K562 (cell line): ENCODE data around the gene SELENOT. TPM values are rescaled to one million over a fixed set of nuclear protein-coding genes. Genes with fewer than 3 reads are reported as not detected.

Source experiments
- ELF2 ChIP-seq: fragments of 250-450 bp; sonication (Bioruptor Pico); IDR thresholded peaks from 2 replicates; pipeline ENCODE4 v1.5.0; 2021; ENCODE audit warnings: mild to moderate bottlenecking
- FUS ChIP-seq: fragments of 200-400 bp; formaldehyde crosslinking; optimal IDR thresholded peaks from 2 replicates; pipeline ENCODE3; 2017; ENCODE audit warnings: low read depth, low read length
- KDM4B ChIP-seq, 2 experiments: fragments of 450-650 bp in 1 of 2; sonication (generic) in 1 of 2; IDR thresholded peaks; 2 replicates each; pipeline ENCODE4 v1.6.1; 2016 to 2017; ENCODE audit warnings: borderline replicate concordance in 2 of 2, antibody characterized with exemption in 1 of 2, low read depth in 1 of 2, mild to moderate bottlenecking in 1 of 2
- MYNN ChIP-seq, 2 experiments: sonication (generic); formaldehyde crosslinking in 1 of 2; IDR thresholded peaks; 2 replicates each; pipeline versions ENCODE4 v1.5.0 to v1.6.1; 2016 to 2020; ENCODE audit warnings: antibody characterized with exemption in 1 of 2, missing genetic modification reagents in 1 of 2
- NR2C2 ChIP-seq, 2 experiments: fragments of 200-800 bp in 1 of 2; sonication (Bioruptor generic) in 1 of 2; sonication (generic) in 1 of 2; formaldehyde crosslinking in 1 of 2; IDR thresholded peaks; 2 replicates each; pipeline versions ENCODE4 v1.6.1 to v1.8.0; 2016 to 2022; ENCODE audit warnings: mild to moderate bottlenecking in 1 of 2, missing compliant biosample characterization in 1 of 2, missing genetic modification characterization in 1 of 2, missing genetic modification reagents in 1 of 2
- SIN3A ChIP-seq, 2 experiments: fragments of 150-350 bp in 1 of 2; IDR thresholded peaks; 2 replicates each; pipeline ENCODE4 v1.6.1; 2011 to 2016; ENCODE audit warnings: borderline replicate concordance in 2 of 2, low read depth in 2 of 2, low read length in 2 of 2, mild to moderate bottlenecking in 2 of 2, moderate library complexity in 2 of 2; ENCODE audit not compliant: control insufficient read depth in 1 of 2
- SUPT5H ChIP-seq: fragments of 450-650 bp; IDR thresholded peaks from 2 replicates; pipeline ENCODE4 v1.6.1; 2016
- U2AF1 ChIP-seq: fragments of 200-400 bp; formaldehyde crosslinking; optimal IDR thresholded peaks from 2 replicates; pipeline ENCODE3; 2017; ENCODE audit warnings: mild to moderate bottlenecking, low read depth, low read length, moderate library complexity
- polyA plus RNA-seq, 8 experiments: library from polyadenylated mRNA; depleted of rRNA in 4 of 8; stranded (reverse) in 5 of 8; unstranded in 3 of 8; fragments of >200 nt; fragmentation: Nextera tagmentation in 2 of 8; fragmentation: Illumina TruSeq in 1 of 8; extraction: Ambion mirVana in 2 of 8; extraction: Trizol in 1 of 8; gene quantifications; 2 replicates each; pipeline versions ENCODE4 v1.2.1 to v1.2.3, GENCODE V29; 2011 to 2014; ENCODE audit warnings: inconsistent platforms in 1 of 8, missing spikeins in 1 of 8
- total RNA-seq, 7 experiments: library from RNA; depleted of rRNA in 6 of 7; stranded (reverse); fragments of >200 nt in 6 of 7; fragmentation: Illumina TruSeq in 2 of 7; extraction: Trizol in 2 of 7; gene quantifications; 2 replicates each; pipeline versions ENCODE4 v1.2.1 to v1.2.3, GENCODE V29; 2011 to 2021; ENCODE audit warnings: low replicate concordance in 1 of 7
- TF ChIP-seq, protein P1 (sequence below): fragments of 450-650 bp; IDR thresholded peaks from 2 replicates; pipeline ENCODE4 v1.6.1; 2014; ENCODE audit warnings: low read depth, mild to moderate bottlenecking, moderate library complexity, borderline replicate concordance
- TF ChIP-seq, protein P2 (sequence below): fragments of 150-350 bp; conservative IDR thresholded peaks from 2 replicates; pipeline ENCODE4 v1.6.1; 2014; ENCODE audit warnings: low read length
- TF ChIP-seq, protein P3 (sequence below): sonication (generic); formaldehyde crosslinking; IDR thresholded peaks from 2 replicates; pipeline ENCODE4 v1.8.1; 2023; ENCODE audit warnings: mild to moderate bottlenecking, missing genetic modification reagents, moderate library complexity
- TF ChIP-seq, protein P4 (sequence below), 2 experiments: fragments of 450-650 bp; IDR thresholded peaks; 2 replicates each; pipeline ENCODE4 v1.6.1; 2018; ENCODE audit warnings: mild to moderate bottlenecking in 2 of 2, low read depth in 1 of 2; ENCODE audit not compliant: partially characterized antibody in 2 of 2
- TF ChIP-seq, protein P5 (sequence below): fragments of 450-650 bp; IDR thresholded peaks from 2 replicates; pipeline ENCODE4 v1.6.1; 2016; ENCODE audit warnings: antibody characterized with exemption

Gene SELENOT
- total and polyA plus RNA-seq, 9 of the 15 experiments (the other 6 are each of a cell fraction or from before 2014, with no cell fraction given), result 33.0 to 411 (median 91.9) TPM

DNA sequence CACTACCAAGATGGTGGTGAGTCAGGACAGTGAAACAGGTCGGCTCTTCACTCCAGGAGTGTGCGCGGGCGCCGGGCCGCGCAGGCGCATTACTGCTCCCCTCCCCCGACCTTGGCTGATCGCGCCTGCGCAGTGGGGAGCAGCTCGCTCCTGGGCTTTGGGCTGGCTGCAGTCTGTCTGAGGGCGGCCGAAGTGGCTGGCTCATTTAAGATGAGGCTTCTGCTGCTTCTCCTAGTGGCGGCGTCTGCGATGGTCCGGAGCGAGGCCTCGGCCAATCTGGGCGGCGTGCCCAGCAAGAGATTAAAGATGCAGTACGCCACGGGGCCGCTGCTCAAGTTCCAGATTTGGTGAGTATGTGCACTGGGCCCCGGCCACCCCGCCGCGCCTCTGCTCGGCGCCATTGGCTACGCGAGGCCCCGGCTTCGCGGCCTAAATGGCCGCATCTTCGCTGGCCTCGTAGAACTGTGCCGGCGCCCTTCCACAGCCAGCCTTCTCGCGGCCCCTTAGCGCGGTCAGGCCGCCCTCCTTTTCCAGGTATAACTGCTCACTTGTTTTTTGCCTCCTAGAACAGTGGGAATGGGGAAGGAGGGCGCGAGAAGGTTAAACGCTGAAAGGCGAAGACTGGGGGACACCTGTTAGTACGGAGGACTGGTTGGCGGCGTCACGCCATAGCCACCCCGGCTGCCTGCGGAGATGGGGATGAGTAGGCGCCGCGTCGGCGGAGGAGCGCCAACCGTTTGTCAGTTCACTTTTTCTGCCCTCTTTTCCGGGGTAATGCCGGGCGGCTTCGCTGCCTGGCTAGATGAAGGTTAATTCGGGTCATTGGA, at the start of gene SELENOT (continued):
- peak in 1 of 2 experiments; percentile 47; a peak in 2 of 4 replicates for TF ChIP-seq SIN3A (IDR thresholded peaks at IDR 0.05; ENCODE audit: borderline replicate concordance in 2 of 2, control insufficient read depth in 1 of 2, low read depth in 2 of 2, low read length in 2 of 2)
- TF ChIP-seq, protein P1, sequence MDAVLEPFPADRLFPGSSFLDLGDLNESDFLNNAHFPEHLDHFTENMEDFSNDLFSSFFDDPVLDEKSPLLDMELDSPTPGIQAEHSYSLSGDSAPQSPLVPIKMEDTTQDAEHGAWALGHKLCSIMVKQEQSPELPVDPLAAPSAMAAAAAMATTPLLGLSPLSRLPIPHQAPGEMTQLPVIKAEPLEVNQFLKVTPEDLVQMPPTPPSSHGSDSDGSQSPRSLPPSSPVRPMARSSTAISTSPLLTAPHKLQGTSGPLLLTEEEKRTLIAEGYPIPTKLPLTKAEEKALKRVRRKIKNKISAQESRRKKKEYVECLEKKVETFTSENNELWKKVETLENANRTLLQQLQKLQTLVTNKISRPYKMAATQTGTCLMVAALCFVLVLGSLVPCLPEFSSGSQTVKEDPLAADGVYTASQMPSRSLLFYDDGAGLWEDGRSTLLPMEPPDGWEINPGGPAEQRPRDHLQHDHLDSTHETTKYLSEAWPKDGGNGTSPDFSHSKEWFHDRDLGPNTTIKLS, result peak; percentile 42; the same call in 1 of the 2 replicates
- TF ChIP-seq, protein P2, sequence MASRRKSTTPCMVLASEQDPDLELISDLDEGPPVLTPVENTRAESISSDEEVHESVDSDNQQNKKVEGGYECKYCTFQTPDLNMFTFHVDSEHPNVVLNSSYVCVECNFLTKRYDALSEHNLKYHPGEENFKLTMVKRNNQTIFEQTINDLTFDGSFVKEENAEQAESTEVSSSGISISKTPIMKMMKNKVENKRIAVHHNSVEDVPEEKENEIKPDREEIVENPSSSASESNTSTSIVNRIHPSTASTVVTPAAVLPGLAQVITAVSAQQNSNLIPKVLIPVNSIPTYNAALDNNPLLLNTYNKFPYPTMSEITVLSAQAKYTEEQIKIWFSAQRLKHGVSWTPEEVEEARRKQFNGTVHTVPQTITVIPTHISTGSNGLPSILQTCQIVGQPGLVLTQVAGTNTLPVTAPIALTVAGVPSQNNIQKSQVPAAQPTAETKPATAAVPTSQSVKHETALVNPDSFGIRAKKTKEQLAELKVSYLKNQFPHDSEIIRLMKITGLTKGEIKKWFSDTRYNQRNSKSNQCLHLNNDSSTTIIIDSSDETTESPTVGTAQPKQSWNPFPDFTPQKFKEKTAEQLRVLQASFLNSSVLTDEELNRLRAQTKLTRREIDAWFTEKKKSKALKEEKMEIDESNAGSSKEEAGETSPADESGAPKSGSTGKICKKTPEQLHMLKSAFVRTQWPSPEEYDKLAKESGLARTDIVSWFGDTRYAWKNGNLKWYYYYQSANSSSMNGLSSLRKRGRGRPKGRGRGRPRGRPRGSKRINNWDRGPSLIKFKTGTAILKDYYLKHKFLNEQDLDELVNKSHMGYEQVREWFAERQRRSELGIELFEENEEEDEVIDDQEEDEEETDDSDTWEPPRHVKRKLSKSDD, result 0 out of 2 replicates have a peak, but pooled peaks have one; percentile 39
- TF ChIP-seq, protein P3, sequence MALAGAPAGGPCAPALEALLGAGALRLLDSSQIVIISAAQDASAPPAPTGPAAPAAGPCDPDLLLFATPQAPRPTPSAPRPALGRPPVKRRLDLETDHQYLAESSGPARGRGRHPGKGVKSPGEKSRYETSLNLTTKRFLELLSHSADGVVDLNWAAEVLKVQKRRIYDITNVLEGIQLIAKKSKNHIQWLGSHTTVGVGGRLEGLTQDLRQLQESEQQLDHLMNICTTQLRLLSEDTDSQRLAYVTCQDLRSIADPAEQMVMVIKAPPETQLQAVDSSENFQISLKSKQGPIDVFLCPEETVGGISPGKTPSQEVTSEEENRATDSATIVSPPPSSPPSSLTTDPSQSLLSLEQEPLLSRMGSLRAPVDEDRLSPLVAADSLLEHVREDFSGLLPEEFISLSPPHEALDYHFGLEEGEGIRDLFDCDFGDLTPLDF (CRISPR knock-in tag), result peak; percentile 48; the same call in 1 of the 2 replicates
- peak; percentile 87 for TF ChIP-seq SUPT5H
- TF ChIP-seq KDM4B (IDR thresholded peaks at IDR 0.05; ENCODE audit: borderline replicate concordance in 2 of 2, low read depth in 1 of 2), result no peak
- TF ChIP-seq, protein P4, sequence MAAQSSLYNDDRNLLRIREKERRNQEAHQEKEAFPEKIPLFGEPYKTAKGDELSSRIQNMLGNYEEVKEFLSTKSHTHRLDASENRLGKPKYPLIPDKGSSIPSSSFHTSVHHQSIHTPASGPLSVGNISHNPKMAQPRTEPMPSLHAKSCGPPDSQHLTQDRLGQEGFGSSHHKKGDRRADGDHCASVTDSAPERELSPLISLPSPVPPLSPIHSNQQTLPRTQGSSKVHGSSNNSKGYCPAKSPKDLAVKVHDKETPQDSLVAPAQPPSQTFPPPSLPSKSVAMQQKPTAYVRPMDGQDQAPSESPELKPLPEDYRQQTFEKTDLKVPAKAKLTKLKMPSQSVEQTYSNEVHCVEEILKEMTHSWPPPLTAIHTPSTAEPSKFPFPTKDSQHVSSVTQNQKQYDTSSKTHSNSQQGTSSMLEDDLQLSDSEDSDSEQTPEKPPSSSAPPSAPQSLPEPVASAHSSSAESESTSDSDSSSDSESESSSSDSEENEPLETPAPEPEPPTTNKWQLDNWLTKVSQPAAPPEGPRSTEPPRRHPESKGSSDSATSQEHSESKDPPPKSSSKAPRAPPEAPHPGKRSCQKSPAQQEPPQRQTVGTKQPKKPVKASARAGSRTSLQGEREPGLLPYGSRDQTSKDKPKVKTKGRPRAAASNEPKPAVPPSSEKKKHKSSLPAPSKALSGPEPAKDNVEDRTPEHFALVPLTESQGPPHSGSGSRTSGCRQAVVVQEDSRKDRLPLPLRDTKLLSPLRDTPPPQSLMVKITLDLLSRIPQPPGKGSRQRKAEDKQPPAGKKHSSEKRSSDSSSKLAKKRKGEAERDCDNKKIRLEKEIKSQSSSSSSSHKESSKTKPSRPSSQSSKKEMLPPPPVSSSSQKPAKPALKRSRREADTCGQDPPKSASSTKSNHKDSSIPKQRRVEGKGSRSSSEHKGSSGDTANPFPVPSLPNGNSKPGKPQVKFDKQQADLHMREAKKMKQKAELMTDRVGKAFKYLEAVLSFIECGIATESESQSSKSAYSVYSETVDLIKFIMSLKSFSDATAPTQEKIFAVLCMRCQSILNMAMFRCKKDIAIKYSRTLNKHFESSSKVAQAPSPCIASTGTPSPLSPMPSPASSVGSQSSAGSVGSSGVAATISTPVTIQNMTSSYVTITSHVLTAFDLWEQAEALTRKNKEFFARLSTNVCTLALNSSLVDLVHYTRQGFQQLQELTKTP (IDR thresholded peaks at IDR 0.05; ENCODE audit: low read depth in 1 of 2, partially characterized antibody in 2 of 2), result no peak
- TF ChIP-seq, protein P5, sequence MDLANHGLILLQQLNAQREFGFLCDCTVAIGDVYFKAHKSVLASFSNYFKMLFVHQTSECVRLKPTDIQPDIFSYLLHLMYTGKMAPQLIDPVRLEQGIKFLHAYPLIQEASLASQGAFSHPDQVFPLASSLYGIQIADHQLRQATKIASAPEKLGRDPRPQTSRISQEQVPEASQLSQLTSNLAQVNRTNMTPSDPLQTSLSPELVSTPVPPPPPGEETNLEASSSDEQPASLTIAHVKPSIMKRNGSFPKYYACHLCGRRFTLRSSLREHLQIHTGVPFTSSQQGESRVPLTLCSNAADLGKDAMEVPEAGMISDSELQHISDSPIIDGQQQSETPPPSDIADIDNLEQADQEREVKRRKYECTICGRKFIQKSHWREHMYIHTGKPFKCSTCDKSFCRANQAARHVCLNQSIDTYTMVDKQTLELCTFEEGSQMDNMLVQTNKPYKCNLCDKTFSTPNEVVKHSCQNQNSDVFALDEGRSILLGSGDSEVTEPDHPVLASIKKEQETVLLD, result peak; percentile 99
- TF ChIP-seq U2AF1, result peak; percentile 88
- TF ChIP-seq NR2C2 (CRISPR knock-in tag; IDR thresholded peaks at IDR 0.05), result 0 out of 2 replicates have a peak, but pooled peaks have one; percentile 24
- TF ChIP-seq NR2C2 (tag; IDR thresholded peaks at IDR 0.05), result peak; percentile 74
- 0 out of 2 replicates have a peak, but pooled peaks have one; percentile 30 for TF ChIP-seq MYNN (IDR thresholded peaks at IDR 0.05)
- no peak for TF ChIP-seq MYNN (CRISPR knock-in tag; IDR thresholded peaks at IDR 0.05)
- no peak for TF ChIP-seq ELF2 (CRISPR knock-in tag)
- TF ChIP-seq FUS, result no peak
